Tibial nerve (tissue), 4 donors: ENCODE data around the gene NBPF1.
"Not testable (repeated sequence)": the region's sequence is repeated elsewhere in the genome, so short reads cannot be mapped to it uniquely, and the experiment has no call there.

Experiments
- EP300 ChIP-seq, 2 donors: sonication (generic); formaldehyde crosslinking; IDR thresholded peaks; one replicate each; pipeline ENCODE4 v1.6.1; 2017; ENCODE audit warnings: antibody characterized with exemption in 2 of 2, mild to moderate bottlenecking in 1 of 2
- POLR2A ChIP-seq, 2 donors: fragments of 450-650 bp; IDR thresholded peaks; one replicate each; pipeline ENCODE4 v1.6.1; 2017; ENCODE audit warnings: antibody characterized with exemption in 2 of 2, mild to moderate bottlenecking in 2 of 2, moderate library complexity in 2 of 2
- TF ChIP-seq, protein P1 (sequence below), 5 experiments: fragments of 200-600 bp in 3 of 5; fragments of 450-650 bp in 2 of 5; sonication (generic) in 3 of 5; IDR thresholded peaks; one replicate each; pipeline ENCODE4 v1.5.1; 2016 to 2019; ENCODE audit warnings: antibody characterized with exemption in 5 of 5, mild to moderate bottlenecking in 3 of 5, moderate library complexity in 2 of 5

DNA sequence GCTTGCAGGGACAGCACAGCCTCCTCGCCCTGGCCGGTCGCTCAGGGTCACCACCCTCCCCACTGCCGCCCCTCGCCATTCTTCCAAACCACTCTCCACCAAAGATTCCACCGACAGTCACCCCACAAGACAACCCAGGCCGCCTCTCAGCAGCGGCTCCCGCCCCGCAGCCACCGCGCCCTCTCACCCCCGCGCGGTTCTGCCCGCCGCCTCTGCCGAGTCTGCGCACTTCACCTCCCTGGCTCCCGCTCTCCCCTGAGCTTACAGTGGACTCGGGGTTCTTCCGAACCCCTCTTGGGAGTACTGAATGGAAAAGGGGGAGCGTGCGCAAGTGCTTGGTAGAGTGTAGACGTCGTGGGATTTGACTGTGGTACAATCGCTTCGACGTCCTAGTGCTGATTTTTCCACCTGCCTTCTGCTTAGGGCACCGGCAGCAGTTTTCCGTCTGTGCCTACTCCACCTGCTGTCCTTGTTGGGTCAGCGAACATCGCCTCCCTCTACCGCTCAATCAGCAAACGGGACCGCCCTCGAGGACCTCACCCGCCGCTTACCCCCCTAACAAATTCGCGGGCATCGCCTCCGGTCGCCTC is 79.0 kb downstream of the NBPF1 start:
- TF ChIP-seq POLR2A, EP300 (IDR thresholded peaks at IDR 0.05): not testable (repeated sequence)
- TF ChIP-seq, protein P1, sequence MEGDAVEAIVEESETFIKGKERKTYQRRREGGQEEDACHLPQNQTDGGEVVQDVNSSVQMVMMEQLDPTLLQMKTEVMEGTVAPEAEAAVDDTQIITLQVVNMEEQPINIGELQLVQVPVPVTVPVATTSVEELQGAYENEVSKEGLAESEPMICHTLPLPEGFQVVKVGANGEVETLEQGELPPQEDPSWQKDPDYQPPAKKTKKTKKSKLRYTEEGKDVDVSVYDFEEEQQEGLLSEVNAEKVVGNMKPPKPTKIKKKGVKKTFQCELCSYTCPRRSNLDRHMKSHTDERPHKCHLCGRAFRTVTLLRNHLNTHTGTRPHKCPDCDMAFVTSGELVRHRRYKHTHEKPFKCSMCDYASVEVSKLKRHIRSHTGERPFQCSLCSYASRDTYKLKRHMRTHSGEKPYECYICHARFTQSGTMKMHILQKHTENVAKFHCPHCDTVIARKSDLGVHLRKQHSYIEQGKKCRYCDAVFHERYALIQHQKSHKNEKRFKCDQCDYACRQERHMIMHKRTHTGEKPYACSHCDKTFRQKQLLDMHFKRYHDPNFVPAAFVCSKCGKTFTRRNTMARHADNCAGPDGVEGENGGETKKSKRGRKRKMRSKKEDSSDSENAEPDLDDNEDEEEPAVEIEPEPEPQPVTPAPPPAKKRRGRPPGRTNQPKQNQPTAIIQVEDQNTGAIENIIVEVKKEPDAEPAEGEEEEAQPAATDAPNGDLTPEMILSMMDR (IDR thresholded peaks at IDR 0.05): not testable (repeated sequence)
